Femur (tissue), 1 donor: Measurements from ENCODE around the gene CNTNAP5.
A peak's percentile ranks its signal among the peaks of the same experiment; 100 is the strongest.

Experiments
- DNase-seq: peaks from one replicate; pipeline ENCODE4 v3.0.0-alpha.2; 2017

The CNTNAP5 gene

GRCh38 chr2:124740636-124741035 is 715.5 kb downstream of the CNTNAP5 start:
- DNase-seq, result no peak

GRCh38 chr2:124753842-124754241 is 728.8 kb downstream of the CNTNAP5 start:
- DNase-seq, result no peak

GRCh38 chr2:124755386-124755785 is 730.3 kb downstream of the CNTNAP5 start:
- no peak for DNase-seq

- no peak for DNase-seq
Measured at GRCh38 chr2:124756048-124756447, 731.0 kb downstream of the CNTNAP5 start.

- DNase-seq, result no peak
Measured at GRCh38 chr2:124762388-124762787, 737.3 kb downstream of the CNTNAP5 start.

- no peak for DNase-seq
Measured at GRCh38 chr2:124763611-124764010, 738.5 kb downstream of the CNTNAP5 start.

GRCh38 chr2:124774781-124775180 is 749.7 kb downstream of the CNTNAP5 start:
- DNase-seq, result no peak

- no peak for DNase-seq
Measured at GRCh38 chr2:124776332-124776731, 751.2 kb downstream of the CNTNAP5 start.

GRCh38 chr2:124778076-124778475 is 753.0 kb downstream of the CNTNAP5 start:
- DNase-seq, result no peak

GRCh38 chr2:124796647-124797046 is 771.6 kb downstream of the CNTNAP5 start:
- no peak for DNase-seq

GRCh38 chr2:124797049-124797448 is 772.0 kb downstream of the CNTNAP5 start:
- no peak for DNase-seq

- DNase-seq, result no peak
Measured at GRCh38 chr2:124798551-124798950, 773.5 kb downstream of the CNTNAP5 start.

GRCh38 chr2:124804014-124804940 is 779.2 kb downstream of the CNTNAP5 start:
- DNase-seq, result no peak

- DNase-seq, result no peak
Measured at GRCh38 chr2:124805060-124805459, 780.0 kb downstream of the CNTNAP5 start.

- no peak for DNase-seq
Measured at GRCh38 chr2:124810132-124810531, 785.0 kb downstream of the CNTNAP5 start.

- DNase-seq, result peak; percentile 38
Measured at GRCh38 chr2:124814968-124815745, 790.1 kb downstream of the CNTNAP5 start.

GRCh38 chr2:124816007-124816406 is 790.9 kb downstream of the CNTNAP5 start:
- DNase-seq, result no peak

GRCh38 chr2:124822516-124822915 is 797.4 kb downstream of the CNTNAP5 start:
- DNase-seq, result no peak

- no peak for DNase-seq
Measured at GRCh38 chr2:124824441-124824840, 799.4 kb downstream of the CNTNAP5 start.

GRCh38 chr2:124832521-124832920 is 807.4 kb downstream of the CNTNAP5 start:
- DNase-seq, result no peak

GRCh38 chr2:124834331-124834730 is 809.2 kb downstream of the CNTNAP5 start:
- no peak for DNase-seq

GRCh38 chr2:124835331-124835730 is 810.2 kb downstream of the CNTNAP5 start:
- DNase-seq, result no peak

GRCh38 chr2:124836416-124836815 is 811.3 kb downstream of the CNTNAP5 start:
- DNase-seq, result no peak

- DNase-seq, result no peak
Measured at GRCh38 chr2:124837496-124837895, 812.4 kb downstream of the CNTNAP5 start.
